LHCN-M2 (cell line): ENCODE data around the gene GJB2. TPM values are rescaled to one million over a fixed set of nuclear protein-coding genes. Genes with fewer than 3 reads are reported as not detected.
A peak's percentile ranks its signal among the peaks of the same experiment; 100 is the strongest.

ENCODE experiments used
- DNase-seq: peaks from one replicate; pipeline ENCODE4 v3.0.0-alpha.2; 2012; ENCODE audit warnings: low read depth
- total RNA-seq: library from RNA; depleted of rRNA; stranded (reverse); fragments of >200 nt; gene quantifications from 2 replicates; pipeline ENCODE4 v1.2.3, GENCODE V29; 2014

The GJB2 gene
- total RNA-seq, 1 experiment from 2014 or later: 0.11 TPM

DNA sequence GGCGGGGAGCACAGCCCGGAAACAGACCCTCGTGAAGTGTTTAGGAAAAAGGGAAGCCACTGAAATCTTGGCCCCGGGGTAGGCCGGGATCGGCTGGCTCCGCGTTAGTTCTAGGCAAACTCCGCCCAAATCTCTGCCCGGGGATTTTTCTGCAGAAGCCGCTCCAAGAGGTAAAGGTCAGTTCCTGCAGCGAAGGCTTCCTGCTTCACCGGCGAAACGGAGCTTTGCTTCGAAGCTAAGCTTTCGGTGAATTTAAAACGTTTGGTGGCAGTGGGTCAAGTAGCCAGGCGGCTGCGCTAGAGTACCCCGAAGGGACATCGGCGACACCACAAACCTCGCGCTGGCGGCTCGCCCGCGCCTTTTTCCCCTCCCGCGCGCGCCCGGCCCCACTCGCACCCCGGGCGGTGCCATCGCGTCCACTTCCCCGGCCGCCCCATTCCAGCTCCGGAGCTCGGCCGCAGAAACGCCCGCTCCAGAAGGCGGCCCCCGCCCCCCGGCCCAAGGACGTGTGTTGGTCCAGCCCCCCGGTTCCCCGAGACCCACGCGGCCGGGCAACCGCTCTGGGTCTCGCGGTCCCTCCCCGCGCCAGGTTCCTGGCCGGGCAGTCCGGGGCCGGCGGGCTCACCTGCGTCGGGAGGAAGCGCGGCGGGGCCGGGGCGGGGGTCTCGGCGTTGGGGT, 441 bp downstream of the GJB2 start:
- no peak for DNase-seq

DNA sequence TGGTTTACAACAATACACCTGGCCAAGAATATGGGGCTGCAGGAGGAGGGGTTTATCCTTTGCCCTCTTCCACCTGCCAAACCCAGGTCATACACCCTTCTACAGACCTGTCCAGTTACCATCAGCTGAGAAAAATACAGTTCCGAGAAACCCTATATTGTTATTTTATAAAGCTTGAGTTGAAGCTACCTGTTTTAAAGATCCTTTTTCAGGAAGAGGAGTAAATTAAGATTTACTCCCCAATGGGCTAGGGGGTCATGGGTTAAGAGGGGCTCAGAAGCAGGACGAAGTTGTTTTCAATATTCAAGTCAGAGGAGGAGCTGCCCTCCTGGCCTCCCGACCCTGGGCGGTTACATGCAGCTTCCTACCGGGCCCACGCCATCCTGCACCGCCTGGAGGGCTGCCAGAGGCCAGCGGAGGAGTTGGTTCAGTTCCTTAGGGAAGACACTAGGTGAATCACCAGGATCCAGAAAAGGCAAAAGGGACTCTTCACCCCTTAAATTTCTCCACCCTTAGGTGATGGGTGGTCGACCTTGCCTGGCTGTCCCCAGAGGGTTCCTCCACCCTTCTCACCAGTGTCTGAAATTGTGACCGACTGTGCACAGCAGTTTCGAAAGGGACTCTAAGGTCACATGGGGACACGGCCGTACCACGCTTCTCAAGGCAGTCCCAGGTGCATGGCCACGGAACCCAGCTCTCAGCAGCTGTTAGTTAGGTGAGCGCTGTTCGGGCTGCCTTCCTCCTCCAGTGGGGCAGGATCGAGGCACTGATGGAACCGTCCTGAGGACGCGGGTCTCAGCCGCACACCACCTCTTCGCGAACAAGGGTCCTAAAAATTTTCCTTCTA, 1.2 kb downstream of the GJB2 start:
- no peak for DNase-seq

DNA sequence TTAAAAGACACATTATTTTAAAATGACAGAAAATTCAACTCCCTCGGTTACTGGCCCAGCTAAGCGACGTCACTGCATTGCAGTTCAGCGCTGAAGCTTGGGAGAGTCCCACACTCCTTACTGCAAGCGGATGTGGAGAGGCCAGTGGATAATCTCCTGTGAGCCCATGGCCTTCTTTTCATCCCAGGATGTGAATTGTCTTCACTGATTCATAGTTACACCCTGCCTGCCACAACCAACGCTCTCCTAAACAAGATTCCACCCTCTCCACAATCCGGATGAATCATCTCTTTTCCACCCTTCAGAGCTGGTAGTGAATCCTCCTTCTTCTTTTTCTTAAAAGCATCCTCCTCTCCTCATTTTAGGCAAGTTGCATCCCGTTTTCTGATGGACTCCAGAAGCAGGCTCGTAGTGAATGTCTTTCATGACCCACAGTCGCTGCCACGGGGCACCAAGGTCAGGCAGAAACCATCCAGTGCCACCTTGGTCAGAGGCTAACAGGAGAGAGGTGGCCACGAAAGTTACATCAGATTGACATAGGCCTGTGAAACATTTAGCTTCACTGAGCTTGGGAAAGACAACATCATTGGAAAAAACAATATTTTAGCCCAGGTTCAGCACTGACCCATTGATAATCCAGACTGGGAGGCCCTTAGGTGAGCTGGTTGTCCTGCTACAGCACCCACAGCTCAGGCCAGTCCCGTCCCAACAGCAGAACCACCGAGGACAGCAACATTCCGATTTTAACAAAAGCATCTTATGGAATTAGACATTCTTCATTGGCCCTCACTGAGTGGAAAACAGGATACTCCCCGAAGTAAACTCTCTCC, 2.0 kb downstream of the GJB2 start:
- DNase-seq: peak; percentile 92

DNA sequence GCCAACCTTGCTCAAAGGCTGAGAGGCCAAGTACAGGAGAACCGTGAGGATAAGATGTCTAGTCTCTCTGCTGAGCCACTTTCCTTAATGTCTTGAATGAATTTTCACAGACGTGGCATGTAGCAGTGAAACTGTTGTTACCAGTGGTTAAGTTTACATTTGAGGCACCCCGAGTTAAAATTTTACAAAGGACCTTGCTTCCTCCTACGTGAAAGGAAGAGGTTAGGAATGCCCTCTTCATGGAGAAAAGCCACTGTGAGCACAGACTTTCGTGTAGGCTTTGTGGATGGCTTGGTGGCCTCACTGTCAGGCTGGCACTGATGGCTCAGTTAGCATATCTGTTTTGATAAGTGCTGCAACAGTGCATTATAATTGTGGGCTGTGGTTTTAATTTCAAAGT, 2.7 kb downstream of the GJB2 start:
- DNase-seq: no peak

DNA sequence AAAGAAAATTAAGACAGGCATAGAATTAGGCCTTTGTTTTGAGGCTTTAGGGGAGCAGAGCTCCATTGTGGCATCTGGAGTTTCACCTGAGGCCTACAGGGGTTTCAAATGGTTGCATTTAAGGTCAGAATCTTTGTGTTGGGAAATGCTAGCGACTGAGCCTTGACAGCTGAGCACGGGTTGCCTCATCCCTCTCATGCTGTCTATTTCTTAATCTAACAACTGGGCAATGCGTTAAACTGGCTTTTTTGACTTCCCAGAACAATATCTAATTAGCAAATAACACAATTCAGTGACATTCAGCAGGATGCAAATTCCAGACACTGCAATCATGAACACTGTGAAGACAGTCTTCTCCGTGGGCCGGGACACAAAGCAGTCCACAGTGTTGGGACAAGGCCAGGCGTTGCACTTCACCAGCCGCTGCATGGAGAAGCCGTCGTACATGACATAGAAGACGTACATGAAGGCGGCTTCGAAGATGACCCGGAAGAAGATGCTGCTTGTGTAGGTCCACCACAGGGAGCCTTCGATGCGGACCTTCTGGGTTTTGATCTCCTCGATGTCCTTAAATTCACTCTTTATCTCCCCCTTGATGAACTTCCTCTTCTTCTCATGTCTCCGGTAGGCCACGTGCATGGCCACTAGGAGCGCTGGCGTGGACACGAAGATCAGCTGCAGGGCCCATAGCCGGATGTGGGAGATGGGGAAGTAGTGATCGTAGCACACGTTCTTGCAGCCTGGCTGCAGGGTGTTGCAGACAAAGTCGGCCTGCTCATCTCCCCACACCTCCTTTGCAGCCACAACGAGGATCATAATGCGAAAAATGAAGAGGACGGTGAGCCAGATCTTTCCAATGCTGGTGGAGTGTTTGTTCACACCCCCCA, 3.8 kb downstream of the GJB2 start:
- DNase-seq: no peak

DNA sequence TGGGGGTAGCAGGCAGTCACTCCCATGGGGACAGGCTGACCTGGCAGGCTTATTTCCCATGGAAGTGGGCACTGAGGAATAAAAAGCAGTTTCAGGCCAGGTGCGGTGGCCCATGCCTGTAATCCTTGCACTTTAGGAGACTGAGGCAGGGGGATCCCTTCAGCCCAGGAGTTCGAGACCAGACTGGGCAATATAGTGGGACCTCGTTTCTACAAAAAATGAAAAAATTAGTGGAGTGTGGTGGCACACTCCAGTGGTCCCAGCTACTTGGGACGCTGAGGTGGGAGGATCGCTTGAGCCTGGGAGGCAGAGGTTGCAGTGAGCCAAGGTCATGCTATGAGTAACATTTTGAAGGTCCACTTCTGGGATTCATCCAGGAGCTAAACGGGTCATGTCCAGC, 6.0 kb downstream of the GJB2 start:
- no peak for DNase-seq

DNA sequence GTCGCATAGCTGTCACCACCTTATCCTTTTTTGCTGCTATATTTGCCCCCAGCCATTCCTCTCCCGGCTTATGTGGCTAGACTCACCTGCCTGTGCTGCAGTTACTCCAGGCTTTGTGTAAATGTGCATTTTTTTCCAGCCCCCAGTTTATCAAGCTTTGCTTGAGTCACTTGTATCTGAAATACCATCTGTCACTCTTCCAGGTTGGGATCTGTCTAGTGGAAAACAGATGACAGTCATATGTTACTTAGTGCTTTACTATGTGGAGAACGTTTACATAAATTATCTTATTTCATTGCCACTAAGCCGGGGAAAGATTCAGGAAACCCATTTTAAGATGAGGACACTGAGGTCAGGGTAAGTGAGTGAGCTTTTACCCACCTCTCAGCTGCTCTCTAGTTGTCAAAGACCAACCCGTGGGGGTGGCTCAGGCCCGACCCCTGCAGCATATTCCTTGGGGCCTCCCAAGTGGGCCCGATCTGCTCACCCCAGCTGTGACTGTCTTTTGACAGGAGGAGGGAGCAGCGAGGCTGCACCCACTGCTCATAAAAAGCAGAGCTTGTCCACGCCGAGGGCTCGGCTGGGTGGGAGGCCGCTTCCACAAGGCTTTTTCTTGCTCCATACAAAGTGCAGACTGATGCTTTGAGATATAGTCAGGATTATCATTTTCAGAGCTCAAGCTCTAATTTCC, 7.2 kb downstream of the GJB2 start:
- no peak for DNase-seq

DNA sequence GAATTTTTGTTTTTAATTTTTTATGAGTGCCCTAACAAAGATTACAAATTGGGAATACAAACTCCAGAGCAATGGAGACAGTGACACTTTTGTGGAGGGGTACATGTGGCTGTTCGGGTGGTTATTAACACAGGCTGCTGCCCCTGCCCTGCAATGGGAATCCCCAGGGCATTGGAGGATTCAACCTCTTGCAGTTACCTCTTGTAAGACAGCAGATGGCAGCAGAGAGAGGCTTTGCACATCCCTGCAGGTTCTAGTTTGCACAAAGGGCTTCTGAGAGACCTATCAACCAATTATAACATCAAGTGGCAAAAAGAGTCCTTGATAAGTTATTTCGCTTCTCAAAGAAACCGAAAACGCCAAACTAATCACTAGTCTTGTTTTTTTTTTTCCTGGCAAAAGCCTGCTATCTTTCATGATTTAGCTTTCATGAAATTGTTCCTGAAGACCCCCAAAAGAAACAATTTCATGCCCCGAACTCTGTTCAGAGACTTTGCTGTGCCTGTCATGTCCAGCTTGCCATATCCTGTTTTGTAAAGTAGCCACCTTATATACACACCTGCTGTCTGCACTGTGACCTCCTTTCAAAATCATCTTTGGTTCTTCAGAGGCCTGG, 10.4 kb downstream of the GJB2 start:
- DNase-seq: peak; percentile 71

DNA sequence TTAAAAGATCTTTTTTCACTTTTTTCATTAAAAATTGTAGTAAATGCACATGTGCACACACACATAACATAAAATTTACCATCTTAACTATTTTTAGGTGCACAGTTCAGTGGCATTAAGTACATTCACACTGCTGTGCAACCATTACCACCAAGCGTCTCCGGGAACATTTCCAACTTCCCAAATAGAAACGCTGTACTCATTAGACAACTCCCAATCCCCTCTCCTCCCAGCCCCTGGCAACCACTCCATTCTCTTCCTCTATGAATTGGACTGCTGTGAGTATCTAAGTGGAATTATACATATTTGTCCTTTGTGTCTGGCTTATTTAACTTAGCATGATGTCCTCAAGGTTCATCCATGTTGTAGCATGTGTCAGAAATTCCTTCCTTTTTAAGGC, 11.6 kb downstream of the GJB2 start:
- no peak for DNase-seq

DNA sequence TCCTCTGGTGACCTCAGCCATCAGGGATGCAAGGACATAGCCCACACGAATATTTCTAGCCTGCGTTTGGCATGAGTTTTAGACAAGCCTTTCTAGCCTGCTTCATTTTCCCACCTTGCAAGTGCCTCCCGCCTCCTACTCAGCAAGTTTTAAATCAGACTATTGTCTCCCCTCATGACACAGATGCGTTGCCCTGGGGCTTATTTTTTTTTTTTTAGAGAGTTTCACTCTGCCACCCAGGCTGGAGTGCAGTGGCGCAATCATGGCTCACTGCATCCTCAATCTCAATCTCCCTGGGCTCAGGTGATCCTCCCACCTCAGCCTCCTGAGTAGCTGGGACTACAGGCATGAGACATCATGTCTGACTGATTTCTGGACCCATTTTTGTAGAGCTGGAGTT, 14.6 kb downstream of the GJB2 start:
- DNase-seq: no peak

DNA sequence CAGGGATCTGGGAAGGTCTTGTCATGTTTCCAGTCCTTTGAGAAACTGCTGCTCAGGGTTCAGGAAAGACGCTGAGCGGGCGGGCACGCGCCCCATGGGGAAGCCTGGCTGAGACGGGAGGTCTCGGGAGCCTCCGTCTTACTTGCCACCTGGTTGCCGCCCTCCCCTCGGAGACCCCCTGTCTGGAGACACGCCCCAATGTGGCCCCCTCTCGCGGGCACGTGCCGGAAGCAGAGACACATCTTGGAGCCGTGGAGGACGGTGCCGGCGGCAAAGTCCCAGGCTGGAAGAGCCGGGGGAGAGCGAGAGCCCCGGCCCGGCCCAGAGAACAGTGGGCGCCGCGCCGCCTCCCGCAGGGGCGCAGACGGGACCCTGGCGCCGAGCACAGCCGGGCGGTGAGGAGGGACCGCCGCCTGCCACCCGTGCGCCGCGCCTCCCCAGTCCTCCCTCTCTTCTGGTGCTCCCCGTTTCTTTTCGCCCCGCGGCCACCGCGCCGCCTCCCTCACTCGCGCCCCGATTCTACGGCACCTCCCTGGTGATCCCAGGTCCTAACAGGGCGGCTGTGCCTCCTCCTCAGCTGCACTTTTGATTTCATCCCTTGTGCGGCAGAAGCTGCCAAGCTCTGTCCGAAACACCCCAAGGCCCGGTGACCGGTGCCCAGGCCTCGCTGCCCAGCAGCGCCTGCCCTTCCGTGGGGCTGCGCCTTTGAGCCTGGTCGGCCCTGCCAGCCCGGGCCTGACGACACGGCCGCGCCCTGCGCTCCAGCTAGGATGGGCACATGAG, 15.5 kb downstream of the GJB2 start:
- no peak for DNase-seq

DNA sequence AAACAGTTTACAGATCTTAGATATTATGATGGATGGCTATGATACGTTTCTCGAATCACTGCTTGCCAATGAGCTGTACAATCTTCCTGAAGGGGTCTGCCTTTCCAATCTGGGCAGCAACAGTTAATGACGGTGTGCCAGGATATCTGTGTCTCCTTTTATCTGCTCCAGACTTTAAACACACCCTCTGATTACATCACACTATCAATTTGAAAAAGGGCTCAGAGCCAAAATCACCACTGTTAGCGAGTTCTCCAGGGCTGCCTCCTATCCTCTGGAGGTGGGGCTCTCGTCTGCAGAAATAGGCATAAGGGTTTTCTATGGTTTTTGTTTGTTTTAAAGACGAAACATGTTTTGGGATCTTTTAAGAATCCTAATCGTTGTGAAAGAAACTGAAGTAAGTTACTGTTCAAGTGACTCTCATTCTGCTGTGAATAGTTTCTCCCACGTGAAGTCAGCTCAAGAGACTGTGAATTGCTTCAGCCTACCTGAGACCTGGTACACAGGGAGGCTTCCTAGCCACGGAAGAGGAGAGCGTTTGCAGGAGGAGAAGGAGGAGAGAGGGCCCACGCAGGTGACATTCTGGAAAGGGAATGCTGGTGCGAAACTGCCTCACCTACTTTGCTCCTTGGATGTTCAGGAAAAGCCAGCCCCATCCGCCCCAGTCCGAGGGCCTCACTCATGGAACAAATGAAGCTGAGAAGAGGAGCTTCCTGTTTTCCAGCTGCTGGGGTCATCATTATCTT, 16.7 kb downstream of the GJB2 start:
- no peak for DNase-seq

DNA sequence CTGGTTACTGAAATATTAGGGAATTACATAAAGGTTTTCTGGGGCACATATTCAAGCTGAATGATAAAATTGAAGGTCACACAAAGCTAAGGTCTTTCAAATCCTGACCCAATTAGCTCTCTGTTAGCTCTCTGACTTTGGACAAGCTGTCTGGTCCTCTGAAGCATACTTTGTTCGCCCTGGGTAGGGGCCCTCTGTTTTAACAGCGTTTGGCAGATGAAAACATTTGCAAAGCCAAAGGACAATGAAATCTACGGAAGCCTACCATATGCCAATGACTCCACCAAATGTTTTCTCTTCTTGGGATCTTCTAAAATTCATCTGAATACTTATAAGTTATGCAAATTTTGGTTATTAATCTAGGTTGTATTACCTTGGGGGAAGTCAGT, 17.3 kb downstream of the GJB2 start:
- no peak for DNase-seq

DNA sequence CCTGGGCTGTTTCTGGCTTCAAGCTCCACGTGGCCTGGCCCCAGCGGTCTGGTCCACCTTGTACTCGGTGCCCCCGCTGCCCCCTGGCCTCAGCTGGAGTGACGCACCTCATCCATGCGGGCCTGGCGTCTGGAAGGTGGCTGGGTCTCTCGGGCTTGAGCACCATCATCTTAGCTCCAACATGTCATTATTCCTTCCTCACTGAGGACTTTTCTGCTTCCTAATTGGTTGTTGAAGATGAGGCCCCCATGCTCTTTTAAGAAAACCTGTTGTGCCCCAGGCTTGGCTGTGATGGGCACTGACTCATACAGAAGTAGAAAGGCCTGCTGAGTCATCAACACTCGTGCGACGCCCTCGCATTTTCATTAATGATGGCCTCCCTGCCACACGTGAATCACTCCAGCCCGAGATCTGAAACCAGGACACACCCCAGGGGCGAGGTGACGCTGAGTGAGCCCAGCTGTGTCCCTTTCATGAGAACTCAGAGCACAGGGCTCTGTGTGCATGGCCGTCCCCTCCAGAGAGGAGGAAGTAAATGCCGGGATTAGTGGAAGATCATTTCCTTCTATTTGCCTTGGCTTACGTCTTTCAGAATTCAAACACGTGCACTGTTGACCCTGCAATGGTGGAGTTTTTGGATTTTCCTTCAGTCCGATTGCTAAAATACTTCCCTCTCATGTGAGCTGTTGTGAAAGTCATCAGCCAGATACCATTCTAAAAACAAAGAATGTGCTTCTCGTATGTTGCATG, 17.9 kb downstream of the GJB2 start:
- DNase-seq: peak; percentile 94

DNA sequence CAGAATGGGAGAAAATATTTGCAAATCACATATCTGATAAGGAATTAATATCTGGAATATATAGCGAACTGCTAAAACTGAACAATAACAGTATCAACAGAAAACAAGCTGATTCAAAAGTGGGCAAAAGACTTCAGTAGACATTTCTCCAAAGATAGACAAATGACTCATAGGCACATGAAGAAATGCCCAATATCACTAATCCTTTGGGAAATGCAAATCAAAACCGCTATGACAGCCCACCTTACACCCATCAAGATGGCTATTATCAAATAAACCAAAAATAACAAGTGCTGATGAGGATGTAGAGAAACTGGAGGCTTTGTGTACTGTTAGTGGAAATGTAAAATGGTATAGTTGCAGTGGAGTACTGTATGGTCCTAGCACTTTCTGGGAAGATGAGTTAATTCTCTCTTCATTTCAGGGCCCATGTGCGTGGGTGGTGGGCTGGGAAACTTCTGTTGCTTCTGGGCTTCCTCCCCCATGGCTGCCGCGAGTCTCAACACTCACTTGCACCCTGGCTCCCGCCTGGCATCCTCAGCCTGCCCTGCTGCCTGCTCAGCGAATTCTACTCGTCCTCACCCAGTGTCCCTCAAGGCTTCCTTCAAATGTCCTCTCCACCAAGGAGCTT, 19.5 kb downstream of the GJB2 start:
- peak; percentile 38 for DNase-seq

DNA sequence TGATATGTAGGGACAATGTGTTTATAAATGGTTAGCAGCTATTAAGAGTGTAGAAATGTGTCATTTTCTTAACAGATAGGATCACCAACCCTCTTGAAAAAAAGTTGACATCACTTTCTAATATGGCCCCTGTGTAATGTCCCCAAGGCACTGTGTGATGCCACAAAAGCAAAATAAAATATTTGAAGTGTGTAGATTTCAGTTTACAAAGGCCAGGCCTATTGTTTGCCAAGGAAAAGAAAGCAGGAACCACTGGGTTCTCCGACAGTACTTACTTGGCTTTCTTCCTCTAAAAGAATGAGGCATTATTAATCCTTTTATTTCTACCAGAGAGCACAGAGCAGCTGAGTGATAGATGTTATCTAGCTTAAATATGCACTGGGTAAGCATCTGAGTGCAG, 21.4 kb downstream of the GJB2 start:
- DNase-seq: no peak

DNA sequence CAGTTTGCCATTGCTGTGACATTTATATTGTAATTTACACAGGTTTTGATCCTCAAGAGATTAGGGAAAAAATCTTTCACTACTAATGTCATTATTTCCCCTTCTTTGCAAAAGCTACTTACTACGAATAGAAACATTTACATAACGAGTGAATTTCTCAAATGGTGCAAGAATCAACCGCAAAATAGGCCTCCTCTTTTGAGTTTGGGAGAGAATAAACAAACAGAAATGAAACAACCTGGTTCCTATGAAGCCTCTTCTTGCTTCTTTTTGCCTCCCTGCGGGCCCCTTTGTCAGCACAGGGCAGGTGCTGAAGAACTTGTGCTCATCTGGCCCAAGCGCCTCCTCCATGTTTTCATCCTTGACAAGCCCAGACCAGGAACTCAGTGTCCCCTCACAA, 21.8 kb downstream of the GJB2 start:
- no peak for DNase-seq

DNA sequence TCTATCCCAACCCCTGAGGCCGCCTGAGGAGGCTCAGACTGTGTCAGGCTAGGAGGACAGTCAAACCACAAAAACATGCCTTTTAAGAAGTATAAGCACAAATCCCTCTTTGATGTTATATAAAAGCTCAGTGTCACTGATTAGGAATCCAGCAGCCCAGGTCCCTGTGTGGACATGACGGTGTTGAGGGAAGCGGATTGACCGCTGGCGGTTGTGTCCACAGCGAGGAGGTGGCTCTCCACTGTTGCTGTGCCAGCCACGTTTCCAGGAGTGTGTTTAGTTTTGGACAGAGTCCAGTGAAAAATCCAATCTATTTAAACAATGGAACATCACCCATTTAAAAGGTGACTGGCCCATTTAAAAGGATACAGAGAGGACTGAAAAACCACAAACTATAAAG, 24.3 kb downstream of the GJB2 start:
- DNase-seq: no peak
